ENCODE results near the gene FXYD5. TPM values are rescaled to one million over a fixed set of nuclear protein-coding genes. Genes with fewer than 3 reads are reported as not detected.
A peak's percentile ranks its signal among the peaks of the same experiment; 100 is the strongest.

The FXYD5 gene
- total and polyA plus RNA-seq, 2 donors (not counting 1 experiment from before 2014, with no cell fraction given) = 310 to 390 TPM

DNA sequence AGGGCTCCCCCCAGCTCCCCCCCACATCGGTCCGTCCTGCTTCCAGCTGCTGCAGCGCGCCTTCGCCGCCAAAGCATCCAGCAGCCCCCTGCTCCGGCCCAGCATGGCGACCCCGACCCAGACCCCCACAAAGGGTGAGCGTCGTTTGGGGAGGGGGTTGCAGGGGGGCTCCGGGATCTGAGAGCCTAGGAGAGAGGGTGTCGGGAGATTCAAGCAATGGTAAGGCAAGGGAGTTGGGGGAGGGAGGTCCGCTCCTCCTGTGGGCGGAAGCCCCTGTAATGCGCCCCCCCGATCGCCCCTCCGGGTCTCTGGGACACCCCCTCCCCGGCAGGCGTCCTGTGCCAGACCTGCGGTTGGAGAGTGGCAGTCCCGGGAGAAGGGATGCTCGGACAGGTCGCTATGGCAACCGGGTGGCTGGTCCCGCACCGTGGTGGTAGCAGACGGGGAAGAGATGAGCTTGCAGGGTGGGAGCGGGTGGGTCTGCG is 11.3 kb upstream of the FXYD5 start, which contains the start of gene FXYD7:
Gene FXYD7 (plus strand): TSS at position 25 of the 485 bp plus-strand sequence. CDS start 79 bp downstream, at position 104.
- DNase-seq (no peak), ATAC-seq (ENCODE audit: low read depth) (no peak)
- ChIA-PET POLR2A (interaction anchor here (0.6 to 1.1 kb wide), 9 partner anchors 8 to 185 kb away, joined by 3 to 5 read pairs (median 3); no protein-coding TSS in a partner anchor), CTCF (interaction anchor here (0.6 to 7.0 kb wide), 13 partner anchors 9 to 210 kb away, joined by 3 to 77 read pairs (median 5); partner anchors contain the start of genes FXYD5 and USF2)
- Histone ChIP-seq H3K9ac (ENCODE audit: low read length) (peak within 1 kb of the TSS; percentile 65), H3K9me3 (ENCODE audit: control extremely low read depth in 1 of 3, control insufficient read depth in 2 of 3, insufficient read depth in 1 of 3, low read length in 2 of 3) (no peaks in the 10 kb centered on the region), H3K4me1 (ENCODE audit: control insufficient read depth in 2 of 2, insufficient read depth in 2 of 2, low read length in 2 of 2) (peaks cover 25 to 37% of the 10 kb centered on the region in 2 donors), H4K20me1 (ENCODE audit: control insufficient read depth, insufficient read depth, low read length, poor library complexity, severe bottlenecking) (no peaks in the 10 kb centered on the region), H2AFZ (ENCODE audit: insufficient read depth, low read depth, low read length, poor library complexity, severe bottlenecking) (peak within 1 kb of the TSS; percentile 58), H3K36me3 (replicated peaks in 1 of 2; ENCODE audit: control extremely low read depth in 1 of 2, control insufficient read depth in 1 of 2, extremely low read depth in 1 of 2, insufficient read depth in 2 of 2, low read length in 1 of 2) (no peaks in the 10 kb centered on the region), H3K27me3 (replicated peaks in 1 of 4; ENCODE audit: control extremely low read depth in 1 of 4, control insufficient read depth in 3 of 4, insufficient read depth in 4 of 4, low read length in 3 of 4) (peaks cover 0 to 13% (median 3%) of the 10 kb centered on the region in 4 experiments), H3K4me2 (replicated peaks; ENCODE audit: low read depth, low read length, poor library complexity, severe bottlenecking) (peak within 1 kb of the TSS; percentile 96), H3K4me3 (ENCODE audit: control extremely low read depth in 1 of 5, extremely low read depth in 1 of 5, insufficient read depth in 1 of 5, low read depth in 2 of 5, low read length in 4 of 5) (peak within 1 kb of the TSS in 4 of 5 experiments; percentile 38 to 58 (median 46)), H3K27ac (ENCODE audit: low read length in 2 of 2) (no peak within 1 kb of the TSS), H3K79me2 (ENCODE audit: control insufficient read depth, insufficient read depth, low read length) (no peaks in the 10 kb centered on the region)
- Mint-ChIP-seq H3K4me3 (peak within 1 kb of the TSS; percentile 92), H3K9me3 (ENCODE audit: insufficient read depth) (no peaks in the 10 kb centered on the region), H3K4me1 (peaks cover 32% of the 10 kb centered on the region), H3K27ac (peak within 1 kb of the TSS; percentile 88), H3K27me3 (peaks cover 9% of the 10 kb centered on the region)
- intact Hi-C loops (cut with micrococcal nuclease) = loop anchor here (1.0 to 10.0 kb wide), 3 partner anchors 10 to 352 kb away; partner anchors contain the start of genes CD22 and KRTDAP
- TF ChIP-seq, protein P1, sequence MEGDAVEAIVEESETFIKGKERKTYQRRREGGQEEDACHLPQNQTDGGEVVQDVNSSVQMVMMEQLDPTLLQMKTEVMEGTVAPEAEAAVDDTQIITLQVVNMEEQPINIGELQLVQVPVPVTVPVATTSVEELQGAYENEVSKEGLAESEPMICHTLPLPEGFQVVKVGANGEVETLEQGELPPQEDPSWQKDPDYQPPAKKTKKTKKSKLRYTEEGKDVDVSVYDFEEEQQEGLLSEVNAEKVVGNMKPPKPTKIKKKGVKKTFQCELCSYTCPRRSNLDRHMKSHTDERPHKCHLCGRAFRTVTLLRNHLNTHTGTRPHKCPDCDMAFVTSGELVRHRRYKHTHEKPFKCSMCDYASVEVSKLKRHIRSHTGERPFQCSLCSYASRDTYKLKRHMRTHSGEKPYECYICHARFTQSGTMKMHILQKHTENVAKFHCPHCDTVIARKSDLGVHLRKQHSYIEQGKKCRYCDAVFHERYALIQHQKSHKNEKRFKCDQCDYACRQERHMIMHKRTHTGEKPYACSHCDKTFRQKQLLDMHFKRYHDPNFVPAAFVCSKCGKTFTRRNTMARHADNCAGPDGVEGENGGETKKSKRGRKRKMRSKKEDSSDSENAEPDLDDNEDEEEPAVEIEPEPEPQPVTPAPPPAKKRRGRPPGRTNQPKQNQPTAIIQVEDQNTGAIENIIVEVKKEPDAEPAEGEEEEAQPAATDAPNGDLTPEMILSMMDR (IDR thresholded peaks at IDR 0.05) = peak; percentile 57
- TF ChIP-seq EZH2 (IDR thresholded peaks at IDR 0.05; ENCODE audit: borderline replicate concordance, insufficient read depth, low read depth, low read length, poor library complexity, severe bottlenecking) = no peak
- WGBS (ENCODE audit: insufficient coverage) = 4% methylated on average over 17 of the region's 31 CpGs

DNA sequence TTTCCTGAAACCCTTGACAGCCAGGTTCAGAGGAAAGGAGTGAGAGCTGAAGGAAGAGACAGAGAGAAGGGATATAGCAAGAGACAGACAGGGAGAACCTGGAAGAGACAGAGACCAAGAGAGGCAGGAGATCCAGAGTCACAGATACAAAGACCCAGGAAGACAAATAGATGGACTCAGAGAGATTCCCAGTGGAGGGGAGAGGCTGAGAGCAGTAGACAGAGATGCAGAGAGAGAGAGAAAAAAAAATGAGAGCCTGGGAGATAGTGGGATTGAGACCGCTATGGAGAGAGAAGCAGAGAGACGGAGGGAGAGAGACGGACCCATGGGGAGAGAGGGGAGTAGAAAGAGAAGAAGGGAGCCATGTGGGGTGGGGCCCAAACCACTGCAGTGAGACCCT is 10.7 kb upstream of the FXYD5 start:
- H3K27me3 ChIP-seq (replicated peaks in 1 of 4; ENCODE audit: control extremely low read depth in 1 of 4, control insufficient read depth in 3 of 4, insufficient read depth in 4 of 4, low read length in 3 of 4) = peaks cover 0 to 13% (median 3%) of the 10 kb centered on the region in 4 experiments
- ATAC-seq (ENCODE audit: low read depth) (no peak), DNase-seq (no peak)
- H3K4me3 ChIP-seq (ENCODE audit: control extremely low read depth in 1 of 5, extremely low read depth in 1 of 5, insufficient read depth in 1 of 5, low read depth in 2 of 5, low read length in 4 of 5) = no peak overlapping the region
- WGBS (ENCODE audit: insufficient coverage) = 68% methylated on average over 3 of the region's 3 CpGs
- H3K9ac ChIP-seq (ENCODE audit: low read length) = no peak overlapping the region
- intact Hi-C loops (cut with micrococcal nuclease) = loop anchor here (1.0 to 10.0 kb wide), 3 partner anchors 9 to 351 kb away; partner anchors contain the start of genes CD22 and KRTDAP
- H3K36me3 ChIP-seq (replicated peaks in 1 of 2; ENCODE audit: control extremely low read depth in 1 of 2, control insufficient read depth in 1 of 2, extremely low read depth in 1 of 2, insufficient read depth in 2 of 2, low read length in 1 of 2) = no peaks in the 10 kb centered on the region
- H3K4me2 ChIP-seq (replicated peaks; ENCODE audit: low read depth, low read length, poor library complexity, severe bottlenecking) = peak overlapping the region; percentile 96
- CTCF ChIA-PET = interaction anchor here (0.6 to 7.0 kb wide), 8 partner anchors 8 to 180 kb away, joined by 3 to 77 read pairs (median 3); partner anchors contain the start of genes FXYD5 and USF2
- Mint-ChIP-seq H3K27me3 (peaks cover 9% of the 10 kb centered on the region), H3K27ac (no peak overlapping the region), H3K4me1 (peaks cover 32% of the 10 kb centered on the region), H3K4me3 (peak overlapping the region; percentile 62), H3K9me3 (ENCODE audit: insufficient read depth) (no peaks in the 10 kb centered on the region)
- POLR2A ChIA-PET = interaction anchor here (0.6 kb wide), 1 partner anchor 184 kb away, joined by 3 read pairs; no protein-coding TSS in a partner anchor
- H2AFZ ChIP-seq (ENCODE audit: insufficient read depth, low read depth, low read length, poor library complexity, severe bottlenecking) = no peak overlapping the region
- H3K79me2 ChIP-seq (ENCODE audit: control insufficient read depth, insufficient read depth, low read length) = no peaks in the 10 kb centered on the region
- no peak for TF ChIP-seq EZH2 (IDR thresholded peaks at IDR 0.05; ENCODE audit: borderline replicate concordance, insufficient read depth, low read depth, low read length, poor library complexity, severe bottlenecking)
- TF ChIP-seq, protein P1 (IDR thresholded peaks at IDR 0.05) = no peak
- no peaks in the 10 kb centered on the region for H3K9me3 ChIP-seq (ENCODE audit: control extremely low read depth in 1 of 3, control insufficient read depth in 2 of 3, insufficient read depth in 1 of 3, low read length in 2 of 3)
- no peak overlapping the region for H3K27ac ChIP-seq (ENCODE audit: low read length in 2 of 2)
- no peaks in the 10 kb centered on the region for H4K20me1 ChIP-seq (ENCODE audit: control insufficient read depth, insufficient read depth, low read length, poor library complexity, severe bottlenecking)
- peaks cover 25 to 37% of the 10 kb centered on the region in 2 donors for H3K4me1 ChIP-seq (ENCODE audit: control insufficient read depth in 2 of 2, insufficient read depth in 2 of 2, low read length in 2 of 2)

Data from B cell (primary cell).